Fibroblast of peridontal ligament (primary cell): ENCODE measurements around the gene LRRC51.

Experiments
- DNase-seq: peaks from one replicate; pipeline ENCODE4 v3.0.0-alpha.2; 2010; ENCODE audit errors: extremely low read depth

LRRC51 gene

GRCh38 chr11:72080326-72081183 is at the start of gene LRRC51, which contains the start of gene NUMA1:
TSS of gene LRRC51 (plus strand) at chr11:72080850. CDS start at chr11:72089084, 8,234 bp downstream.
TSS of gene NUMA1 (minus strand) at chr11:72080542. CDS start at chr11:72035943, 44,599 bp downstream.
- peak; percentile 100 for DNase-seq

GRCh38 chr11:72036687-72037086 is 44.0 kb upstream of the LRRC51 start:
- no peak for DNase-seq

- DNase-seq, result peak; percentile 60
Observed at GRCh38 chr11:72037554-72038311, 42.9 kb upstream of the LRRC51 start.

GRCh38 chr11:72038491-72038890 is 42.2 kb upstream of the LRRC51 start:
- DNase-seq, result peak; percentile 82

GRCh38 chr11:72039031-72039855 is 41.4 kb upstream of the LRRC51 start:
- DNase-seq, result peak; percentile 81

GRCh38 chr11:72039856-72040401 is 40.7 kb upstream of the LRRC51 start:
- no peak for DNase-seq

GRCh38 chr11:72040491-72041363 is 39.9 kb upstream of the LRRC51 start:
- DNase-seq, result peak; percentile 96

GRCh38 chr11:72041364-72042063 is 39.1 kb upstream of the LRRC51 start:
- DNase-seq, result peak; percentile 76

GRCh38 chr11:72042064-72042745 is 38.4 kb upstream of the LRRC51 start:
- DNase-seq, result no peak

GRCh38 chr11:72045849-72046248 is 34.8 kb upstream of the LRRC51 start:
- no peak for DNase-seq

- no peak for DNase-seq
Observed at GRCh38 chr11:72048766-72049460, 31.7 kb upstream of the LRRC51 start.

- peak; percentile 36 for DNase-seq
Observed at GRCh38 chr11:72058416-72059034, 22.1 kb upstream of the LRRC51 start.

GRCh38 chr11:72061739-72062396 is 18.8 kb upstream of the LRRC51 start:
- no peak for DNase-seq

- no peak for DNase-seq
Observed at GRCh38 chr11:72066855-72067254, 13.8 kb upstream of the LRRC51 start.

GRCh38 chr11:72067266-72067665 is 13.4 kb upstream of the LRRC51 start:
- no peak for DNase-seq

GRCh38 chr11:72067676-72068075 is 13.0 kb upstream of the LRRC51 start:
- DNase-seq, result no peak

- no peak for DNase-seq
Observed at GRCh38 chr11:72069200-72069599, 11.4 kb upstream of the LRRC51 start.

GRCh38 chr11:72069787-72070251 is 10.8 kb upstream of the LRRC51 start:
- DNase-seq, result peak; percentile 87
